Hippocampal formation (tissue), 2 donors: ENCODE results near the gene HDAC7.

Experiments
- DNase-seq, 2 donors: peaks; one replicate each; lab custom pipeline; 2025; lab: John Stamatoyannopoulos, UW

HDAC7 gene

DNA sequence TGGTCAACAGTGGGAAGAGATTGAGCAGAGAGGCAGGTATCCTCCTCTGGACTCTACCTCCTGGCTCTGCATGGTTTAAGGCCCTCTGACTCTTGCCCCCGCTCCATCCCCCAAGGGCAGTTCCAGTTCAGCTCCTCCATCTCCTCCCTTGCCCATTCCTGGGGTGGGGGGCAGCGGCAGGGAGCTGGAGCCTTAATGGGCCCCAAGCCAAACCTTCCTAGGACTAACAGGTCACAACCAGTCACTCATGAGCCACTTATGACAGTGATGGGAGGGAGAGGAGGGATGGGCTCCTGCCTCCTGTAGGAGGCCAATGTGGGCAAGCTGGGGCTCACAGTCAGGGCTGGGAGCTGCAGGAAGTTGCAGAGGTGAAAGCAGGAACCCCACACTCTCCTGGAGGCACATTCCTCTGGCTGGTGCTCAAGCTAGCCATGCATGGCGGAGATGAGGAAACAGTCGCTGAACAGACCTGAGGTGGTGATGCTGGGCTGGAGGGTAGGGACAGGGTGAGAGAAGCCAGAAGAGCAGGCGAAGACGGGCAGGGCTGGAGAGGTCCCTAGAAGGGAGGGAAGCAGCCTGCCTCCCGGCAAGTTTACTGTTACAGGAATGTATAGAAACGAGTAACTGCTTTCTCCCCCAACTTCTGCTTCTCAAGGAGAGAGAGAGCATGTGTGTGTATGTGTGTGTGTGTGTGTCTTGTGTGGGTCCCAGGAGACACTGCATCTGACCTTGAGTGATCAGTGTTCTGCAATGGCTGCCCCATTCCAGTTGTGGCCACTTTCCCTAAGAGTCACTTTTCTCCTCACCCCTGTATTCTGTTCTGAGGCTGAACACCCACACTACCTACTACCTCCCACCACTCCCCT lies 56.0 kb downstream of the HDAC7 start:
- no peak for DNase-seq

- DNase-seq: no peak
These were observed 56.7 kb downstream of the HDAC7 start for GRCh38 chr12:47762850-47763465.

GRCh38 chr12:47758834-47759690 lies 60.6 kb downstream of the HDAC7 start, which contains the start of gene RAPGEF3:
Gene RAPGEF3 (minus strand): TSS chr12:47758880. CDS start chr12:47758556, 324 bp downstream.
- DNase-seq: peak; percentile 83 to 96

DNA sequence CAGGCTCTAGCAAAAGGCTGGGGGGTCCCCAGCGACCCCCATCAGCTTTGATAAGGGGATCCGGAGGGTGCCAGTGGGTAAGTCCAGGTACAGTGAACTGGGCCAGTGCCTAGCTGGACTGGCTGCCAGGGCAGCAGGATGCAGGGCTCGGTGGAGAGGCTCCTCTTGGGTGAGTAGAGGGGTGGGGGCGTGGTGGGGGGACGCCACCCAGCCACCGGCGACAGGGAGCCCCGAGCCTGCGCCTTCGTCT lies 61.2 kb downstream of the HDAC7 start:
- DNase-seq: no peak

DNA sequence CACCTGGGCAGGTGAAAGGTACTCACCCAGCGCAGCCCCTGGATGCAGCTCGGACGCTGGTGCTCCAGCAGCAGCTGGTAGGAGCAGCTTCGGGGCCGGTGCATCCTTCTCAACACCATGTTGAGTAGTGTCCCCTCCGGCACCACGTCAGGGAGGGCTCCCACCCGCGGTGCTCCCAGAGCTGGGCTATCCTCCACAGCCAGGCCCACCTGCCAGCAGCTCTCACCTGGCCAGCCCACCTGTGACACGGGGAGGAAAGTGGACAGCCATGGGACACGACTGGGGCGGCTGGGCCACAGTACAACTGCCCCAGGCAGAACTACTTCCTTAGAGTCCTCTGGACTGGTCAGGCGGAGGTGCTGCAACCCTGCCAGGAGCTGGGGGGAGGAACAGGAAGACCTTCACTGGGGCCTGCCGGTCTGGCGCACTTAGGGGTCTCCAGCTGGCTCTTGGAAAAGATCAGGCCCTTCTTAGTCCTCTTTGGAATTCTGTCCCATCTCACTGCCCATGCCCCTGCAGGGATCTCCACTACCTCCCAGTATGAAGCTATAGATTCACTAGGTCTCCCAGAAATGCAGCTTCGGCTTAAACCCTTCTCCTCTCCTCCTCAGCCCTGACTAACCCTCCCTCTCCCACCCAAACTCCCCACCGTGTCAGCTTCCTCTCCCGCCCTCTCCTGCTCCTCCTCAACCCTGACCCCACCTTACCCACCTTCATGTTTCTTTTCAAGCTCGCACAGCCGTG lies 61.7 kb downstream of the HDAC7 start:
- peak in 1 of 2 donors; percentile 56 for DNase-seq

DNA sequence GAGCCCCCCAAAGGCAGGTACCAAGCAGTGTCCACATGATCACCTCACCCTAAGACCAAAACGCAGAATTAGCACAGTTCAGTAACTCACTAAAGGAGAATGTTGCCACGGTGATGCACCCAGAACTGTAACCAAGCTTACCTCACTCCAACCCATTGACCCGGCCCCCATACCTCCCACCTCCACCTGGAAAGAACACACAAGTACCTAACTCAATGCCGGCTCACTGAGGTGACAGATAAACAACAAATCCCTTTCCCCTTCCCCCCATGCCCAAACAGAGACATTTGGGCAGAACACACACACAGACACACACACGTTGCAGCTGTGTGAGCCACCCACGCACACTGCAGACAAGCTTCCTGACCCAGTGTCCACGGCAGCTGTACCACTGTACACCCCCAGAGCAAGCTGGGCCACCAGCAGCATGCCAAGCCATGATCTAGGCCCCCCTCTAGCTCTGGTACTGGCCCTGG lies 62.3 kb downstream of the HDAC7 start:
- DNase-seq: peak in 1 of 2 donors; percentile 56

GRCh38 chr12:47755655-47756562 lies 63.8 kb downstream of the HDAC7 start:
- peak in 1 of 2 donors; percentile 19 for DNase-seq

DNA sequence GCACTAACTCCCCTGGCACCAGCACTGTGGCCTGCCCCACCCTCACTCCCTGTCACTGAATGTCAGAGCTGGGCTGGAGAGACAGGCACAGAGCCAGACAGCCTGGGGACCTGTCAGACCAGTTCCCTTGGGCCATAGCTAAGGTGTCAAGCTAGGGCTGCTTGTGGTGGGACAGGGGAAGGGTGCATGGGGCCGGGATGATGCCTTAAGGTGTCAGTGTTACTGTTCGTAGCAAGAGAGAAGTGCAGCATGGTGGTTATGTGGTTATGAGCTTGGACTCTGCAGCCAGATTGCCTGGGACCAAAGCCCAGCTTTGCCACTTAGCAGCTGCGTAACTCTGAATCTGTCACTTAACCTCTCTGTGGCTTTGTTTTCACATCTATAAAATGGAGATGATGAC lies 64.8 kb downstream of the HDAC7 start:
- no peak for DNase-seq

DNA sequence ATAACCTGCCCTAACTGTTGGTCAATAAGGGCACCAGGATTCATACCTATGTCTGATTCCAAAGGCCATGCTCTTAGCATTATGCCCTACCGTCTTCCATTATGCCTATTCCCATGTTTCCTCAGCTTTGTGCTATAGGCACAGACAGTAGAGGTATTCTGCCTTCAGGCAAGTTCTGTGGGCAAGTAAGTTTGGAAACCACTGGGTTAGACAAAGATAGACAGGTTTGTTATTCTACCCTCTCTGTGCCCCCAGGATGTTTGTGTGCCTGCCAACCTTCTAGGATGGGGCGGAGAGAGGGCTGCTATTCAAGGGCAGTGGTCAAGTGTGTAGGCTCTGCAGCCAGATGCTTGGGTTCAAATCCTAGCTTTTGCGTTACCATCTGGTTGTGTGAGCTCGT lies 65.6 kb downstream of the HDAC7 start:
- no peak for DNase-seq

DNA sequence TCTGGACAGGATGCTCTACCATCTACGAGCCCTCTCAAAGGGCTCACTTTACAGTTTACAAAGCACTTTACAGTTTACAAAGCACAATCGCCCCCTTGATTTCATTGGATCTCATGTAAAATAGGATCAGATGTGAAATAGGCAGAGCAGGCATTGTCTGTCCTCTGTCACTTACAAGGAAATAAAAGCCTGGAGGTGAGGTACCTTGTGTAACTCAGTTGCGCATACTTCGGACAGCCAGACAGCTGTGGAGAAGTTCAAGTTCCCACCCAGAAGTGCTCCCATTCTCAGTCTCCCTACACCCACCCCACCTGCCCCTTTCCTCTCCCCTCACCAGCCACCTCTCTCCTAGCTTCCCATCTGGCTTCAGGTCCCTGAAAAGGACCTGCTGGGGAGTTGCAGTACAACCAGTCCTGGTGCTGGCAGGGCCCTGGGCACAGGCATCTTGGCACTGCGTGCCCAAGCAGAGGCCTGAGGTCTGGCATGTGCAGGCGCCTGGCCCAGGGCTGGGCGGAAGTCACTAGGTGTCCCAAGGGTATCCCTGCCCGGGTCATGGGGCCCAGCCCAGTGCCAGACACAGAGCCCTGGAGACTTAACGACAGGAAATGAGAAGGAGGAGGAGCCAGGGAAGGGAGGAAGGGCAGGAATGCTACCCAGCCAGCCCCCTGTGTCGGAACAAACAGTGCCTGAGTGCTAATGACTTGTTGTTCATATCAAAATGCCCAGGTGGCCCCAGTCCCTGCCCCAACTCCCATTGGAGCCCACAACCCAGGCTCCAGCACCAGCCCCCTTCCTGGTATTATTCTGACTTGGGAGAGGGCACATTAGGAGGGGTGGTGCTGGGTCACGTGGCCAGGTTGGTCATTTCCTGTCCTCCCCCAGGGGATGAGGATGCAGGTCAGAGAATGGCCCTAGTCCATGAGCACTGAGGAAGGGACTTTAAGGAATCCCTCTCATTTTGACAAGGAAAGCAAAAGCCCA lies 66.4 kb downstream of the HDAC7 start:
- DNase-seq: peak in 1 of 2 donors; percentile 27

DNA sequence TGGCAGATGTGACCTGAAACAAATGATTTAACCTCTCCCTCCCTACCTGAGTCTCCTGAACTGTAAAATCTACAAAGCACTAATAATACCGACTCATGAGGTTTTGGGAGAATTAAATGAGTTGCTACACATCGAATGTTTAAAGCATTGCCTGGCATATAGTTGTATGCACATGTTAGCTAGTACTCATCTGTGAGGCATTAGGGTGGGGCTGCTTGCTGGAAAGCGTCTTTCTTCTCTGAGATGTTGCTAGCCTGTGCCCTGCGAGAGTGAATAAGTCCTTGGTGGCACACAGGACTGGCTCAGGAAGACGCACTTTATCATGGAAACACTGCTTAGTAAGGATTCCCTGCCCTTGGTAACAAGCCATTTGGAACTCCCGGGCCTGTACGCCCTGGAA lies 67.2 kb downstream of the HDAC7 start:
- DNase-seq: no peak

DNA sequence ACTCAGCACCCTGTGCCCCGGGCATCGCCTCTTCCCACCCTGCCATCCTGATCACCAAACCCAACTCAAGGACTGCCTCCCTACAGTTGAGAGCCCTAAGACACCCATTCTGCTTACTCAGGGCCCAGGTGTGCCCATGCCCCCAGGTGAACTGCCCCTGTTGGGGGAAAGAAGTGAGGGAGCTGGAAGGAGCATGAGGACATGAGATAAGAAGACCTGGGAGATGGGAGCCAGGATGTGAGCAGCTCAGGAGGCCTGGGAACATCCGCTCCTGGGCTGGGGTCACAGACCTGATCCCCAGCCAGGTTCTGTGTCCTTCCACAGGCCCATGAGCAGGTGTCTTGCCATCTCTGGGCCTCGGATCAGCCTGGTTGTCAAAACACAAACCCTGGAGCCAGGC lies 67.6 kb downstream of the HDAC7 start:
- DNase-seq: no peak

DNA sequence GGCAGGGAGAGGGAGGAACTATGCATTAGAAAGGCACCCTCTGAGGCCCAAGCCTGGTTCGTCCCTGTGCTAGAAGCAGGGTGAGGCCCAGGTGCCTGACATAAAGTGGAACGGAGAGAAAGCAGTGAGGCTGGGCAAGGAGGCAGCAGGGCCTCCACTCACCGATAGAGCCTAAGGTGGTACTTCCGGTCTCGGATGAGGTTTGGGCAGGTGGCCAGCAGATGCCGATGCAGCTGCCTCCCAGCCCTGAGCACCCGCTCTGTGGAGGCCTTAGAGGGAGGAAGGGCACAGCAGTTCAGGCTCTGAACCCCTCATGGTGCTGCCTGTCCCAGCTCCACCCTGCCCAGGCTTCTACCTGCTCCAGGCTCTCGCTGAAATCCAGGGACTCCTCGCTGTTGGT lies 68.1 kb downstream of the HDAC7 start:
- no peak for DNase-seq

DNA sequence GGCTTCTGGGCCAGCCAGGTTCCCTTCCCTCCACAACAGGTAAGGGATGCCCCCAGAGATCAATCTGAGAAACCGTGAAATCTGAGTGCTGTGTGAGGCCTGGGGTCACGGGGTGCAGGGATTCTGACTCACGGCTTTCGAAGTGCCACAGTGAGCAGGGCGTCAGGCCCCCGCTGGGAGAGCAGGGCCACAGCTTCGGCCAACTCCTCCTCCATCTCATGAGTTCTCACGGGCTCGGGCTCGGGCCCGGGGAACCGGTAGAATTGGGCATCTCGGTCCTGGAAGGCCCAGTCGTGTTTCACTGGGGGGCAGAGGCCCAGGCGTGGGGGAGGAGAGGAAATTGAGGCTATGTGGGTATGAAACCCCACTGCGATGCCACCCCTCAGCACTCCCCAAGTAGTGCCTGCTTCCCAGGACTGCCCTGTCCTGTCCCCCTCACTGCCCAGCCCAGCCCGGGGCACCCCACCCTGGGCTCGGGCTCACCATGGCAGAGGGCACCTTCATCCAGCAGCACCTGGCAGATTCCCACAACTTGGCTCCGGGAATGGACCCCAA lies 68.7 kb downstream of the HDAC7 start:
- DNase-seq: no peak

GRCh38 chr12:47750229-47750798 lies 69.4 kb downstream of the HDAC7 start:
- DNase-seq: no peak

GRCh38 chr12:47748899-47749298 lies 70.8 kb downstream of the HDAC7 start:
- DNase-seq: no peak

DNA sequence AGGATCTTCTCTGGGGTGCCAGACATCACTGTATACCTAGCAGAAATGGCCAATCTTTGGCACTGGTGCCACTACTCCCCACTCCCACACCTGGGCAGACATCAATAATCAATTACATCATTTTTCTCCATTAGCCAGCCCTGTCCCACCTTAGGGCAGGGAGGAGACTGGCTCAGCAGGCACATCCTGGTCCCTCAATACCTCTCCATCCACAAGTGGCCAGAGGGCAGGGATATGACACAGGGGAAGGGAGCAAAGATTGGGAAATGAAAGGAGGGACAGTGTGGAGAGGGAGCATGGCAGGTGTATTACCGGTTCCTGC lies 71.2 kb downstream of the HDAC7 start:
- DNase-seq: no peak

- DNase-seq: no peak
These were observed 71.9 kb downstream of the HDAC7 start for GRCh38 chr12:47747596-47748506.
